B cell (primary cell): ENCODE measurements around the gene MAPK4. TPM values are rescaled to one million over a fixed set of nuclear protein-coding genes. Genes with fewer than 3 reads are reported as not detected.

ENCODE experiments used
- ATAC-seq: fragments of 200-7000 bp; cut with Tn5 transposase; one replicate; pipeline ENCODE4 v1.10.0; 2021; ENCODE audit warnings: low read depth, mild to moderate bottlenecking, moderate number of reproducible peaks, moderate library complexity
- CTCF ChIA-PET: fragments of 350-600 bp; sonication (Branson Sonifier 250); formaldehyde crosslinking; loops from one replicate; lab custom pipeline; 2021; ENCODE audit warnings: antibody characterized with exemption, inconsistent platforms; lab: Charles Lee
- POLR2A ChIA-PET: fragments of 350-600 bp; sonication (Branson Sonifier 250); formaldehyde crosslinking; loops from one replicate; lab custom pipeline; 2021; ENCODE audit warnings: antibody characterized with exemption; lab: Charles Lee
- DNase-seq: peaks from one replicate; pipeline ENCODE4 v3.0.0; 2013
- H2AFZ ChIP-seq: 2 replicates; pipeline ENCODE4 v1.6.1; 2012; ENCODE audit warnings: mild to moderate bottlenecking, low read depth, low read length; ENCODE audit not compliant: insufficient read depth, poor library complexity, severe bottlenecking
- H3K27ac ChIP-seq, 2 donors: 1 replicate in 1 of 2; 2 replicates in 1 of 2; pipeline ENCODE4 v1.5.1; 2012 to 2013; ENCODE audit warnings: low read length in 2 of 2, mild to moderate bottlenecking in 2 of 2, moderate library complexity in 1 of 2
- H3K27me3 ChIP-seq, 4 experiments: fragments of 200-600 bp in 1 of 4; sonication (generic) in 1 of 4; replicated peaks in 1 of 4; 1 replicate in 2 of 4; 2 replicates in 2 of 4; pipeline versions ENCODE4 v1.6.1 to v1.7.0; 2013 to 2016; ENCODE audit warnings: low read length in 3 of 4, mild to moderate bottlenecking in 2 of 4, mixed read lengths in 1 of 4, moderate library complexity in 1 of 4; ENCODE audit not compliant: insufficient read depth in 4 of 4, control insufficient read depth in 3 of 4; ENCODE audit errors: control extremely low read depth in 1 of 4
- H3K36me3 ChIP-seq, 2 experiments: replicated peaks in 1 of 2; 1 replicate in 1 of 2; 2 replicates in 1 of 2; pipeline versions ENCODE4 v1.6.1 to v1.7.1; 2013; ENCODE audit warnings: low read length in 1 of 2; ENCODE audit not compliant: insufficient read depth in 2 of 2, control insufficient read depth in 1 of 2; ENCODE audit errors: control extremely low read depth in 1 of 2, extremely low read depth in 1 of 2
- H3K4me1 ChIP-seq, 2 donors: fragments of 200-600 bp in 1 of 2; sonication (generic) in 1 of 2; 1 replicate in 1 of 2; 2 replicates in 1 of 2; pipeline versions ENCODE4 v1.5.1 to v1.6.1; 2013 to 2017; ENCODE audit warnings: low read length in 2 of 2; ENCODE audit not compliant: control insufficient read depth in 2 of 2, insufficient read depth in 2 of 2
- H3K4me2 ChIP-seq: replicated peaks from 2 replicates; pipeline ENCODE3; 2012; ENCODE audit warnings: mild to moderate bottlenecking, low read depth, low read length; ENCODE audit not compliant: poor library complexity, severe bottlenecking
- H3K4me3 ChIP-seq, 5 experiments: fragments of 200-600 bp in 1 of 5; sonication (generic) in 1 of 5; 1 replicate in 3 of 5; 2 replicates in 2 of 5; pipeline versions ENCODE4 v1.5.1 to v1.7.0; 2011 to 2016; ENCODE audit warnings: low read length in 4 of 5, mild to moderate bottlenecking in 4 of 5, low read depth in 2 of 5, control low read depth in 1 of 5, moderate library complexity in 1 of 5; ENCODE audit not compliant: insufficient read depth in 1 of 5; ENCODE audit errors: control extremely low read depth in 1 of 5, extremely low read depth in 1 of 5
- H3K79me2 ChIP-seq: fragments of 200-600 bp; sonication (generic); one replicate; pipeline ENCODE4 v1.6.0; 2016; ENCODE audit warnings: low read length; ENCODE audit not compliant: control insufficient read depth, insufficient read depth
- H3K9ac ChIP-seq: fragments of 200-600 bp; sonication (generic); 2 replicates; pipeline ENCODE4 v1.6.1; 2017; ENCODE audit warnings: mild to moderate bottlenecking, low read length, moderate library complexity
- H3K9me3 ChIP-seq, 3 donors: one replicate each; pipeline versions ENCODE4 v1.6.1 to v1.7.1; 2013; ENCODE audit warnings: low read length in 2 of 3; ENCODE audit not compliant: control insufficient read depth in 2 of 3, insufficient read depth in 1 of 3; ENCODE audit errors: control extremely low read depth in 1 of 3
- H4K20me1 ChIP-seq: 2 replicates; pipeline ENCODE4 v1.6.0; 2012; ENCODE audit warnings: mild to moderate bottlenecking, low read length; ENCODE audit not compliant: insufficient read depth, control insufficient read depth, poor library complexity, severe bottlenecking
- H3K27ac Mint-ChIP-seq: one replicate; pipeline ENCODE4 v1.8.0; 2021; ENCODE audit warnings: mixed read lengths
- H3K27me3 Mint-ChIP-seq: one replicate; pipeline ENCODE4 v1.8.0; 2021; ENCODE audit warnings: mixed read lengths
- H3K4me1 Mint-ChIP-seq: one replicate; pipeline ENCODE4 v1.8.0; 2021; ENCODE audit warnings: mixed read lengths
- H3K4me3 Mint-ChIP-seq: one replicate; pipeline ENCODE4 v1.8.0; 2021; ENCODE audit warnings: mixed read lengths
- H3K9me3 Mint-ChIP-seq: one replicate; pipeline ENCODE4 v1.8.0; 2022; ENCODE audit warnings: mixed read lengths; ENCODE audit not compliant: insufficient read depth
- CTCF ChIP-seq: fragments of 200-600 bp; IDR thresholded peaks from one replicate; pipeline ENCODE4 v1.8.0; 2022; ENCODE audit warnings: antibody characterized with exemption, mild to moderate bottlenecking
- EZH2 ChIP-seq: IDR thresholded peaks from 2 replicates; pipeline ENCODE4 v1.6.1; 2012; ENCODE audit warnings: borderline replicate concordance, low read depth, mild to moderate bottlenecking, moderate library complexity, low read length; ENCODE audit not compliant: insufficient read depth, poor library complexity, severe bottlenecking
- WGBS: methylation state at CpG from one replicate; pipeline ENCODE4 v1.1.5; 2013; ENCODE audit warnings: missing lambda C conversion rate; ENCODE audit not compliant: insufficient coverage; 5-methylcytosine and 5-hydroxymethylcytosine counted together
- intact Hi-C: fragments of 100-400 bp; cut with micrococcal nuclease; formaldehyde crosslinking; loops from one replicate; pipeline ENCODE4 v1.10.0; 2022
- polyA plus RNA-seq: library from polyadenylated mRNA; depleted of rRNA; stranded (reverse); fragments of >200 nt; gene quantifications from 2 replicates; pipeline ENCODE4 v1.2.3, GENCODE V29; 2012
- total RNA-seq, 2 donors: library from RNA; stranded (reverse); fragments of 120-200 nt in 1 of 2; gene quantifications; 1 replicate in 1 of 2; 2 replicates in 1 of 2; pipeline versions ENCODE4 v1.2.3 to v1.2.4, GENCODE V29; 2013 to 2022

MAPK4 gene
- total and polyA plus RNA-seq, 2 donors (not counting 1 experiment from before 2014, with no cell fraction given) = not detected

DNA sequence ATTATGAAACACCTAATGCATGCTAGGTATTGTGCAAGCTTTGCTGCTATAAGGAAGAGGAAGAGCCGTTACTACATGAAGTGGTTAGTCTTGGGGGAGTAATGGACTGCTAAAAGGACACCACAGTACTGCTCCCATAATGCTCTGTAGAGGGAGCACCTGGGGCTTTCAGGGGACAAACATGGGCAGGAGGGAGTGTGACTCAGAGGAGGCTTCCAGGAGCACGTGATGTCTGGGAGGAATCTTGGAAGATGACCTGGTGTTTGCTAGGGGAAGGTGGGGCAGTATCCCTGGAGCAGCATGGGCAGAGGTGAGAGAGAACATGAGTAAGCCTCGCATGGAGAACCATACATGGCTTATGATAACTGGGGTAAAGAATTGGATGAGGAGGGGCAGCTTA is 18.8 kb downstream of the MAPK4 start:
- 92% methylated on average over 3 of the region's 3 CpGs for WGBS
- no peak for ATAC-seq

More for the DNA sequence above, 18.8 kb downstream of the MAPK4 start:
- no peak overlapping the region for H3K9ac ChIP-seq
- H4K20me1 ChIP-seq = no peaks in the 10 kb centered on the region
- H3K36me3 ChIP-seq = no peaks in the 10 kb centered on the region
- no peak for DNase-seq
- H3K9me3 ChIP-seq = peaks cover 0 to 13% (median 0%) of the 10 kb centered on the region in 3 donors
- no peaks in the 10 kb centered on the region for H3K4me1 ChIP-seq
- intact Hi-C loops = no loop called here
- ChIA-PET CTCF (no interaction called here), POLR2A (no interaction called here)
- no peak overlapping the region for H3K27ac Mint-ChIP-seq
- no peaks in the 10 kb centered on the region for H3K4me1 Mint-ChIP-seq
- no peak overlapping the region for H3K4me3 Mint-ChIP-seq
- H3K27me3 ChIP-seq = peaks cover 0 to 11% (median 1%) of the 10 kb centered on the region in 4 experiments
- no peak overlapping the region for H3K27ac ChIP-seq
- no peaks in the 10 kb centered on the region for H3K79me2 ChIP-seq
- H3K27me3 Mint-ChIP-seq = peaks cover 32% of the 10 kb centered on the region
- no peak for TF ChIP-seq EZH2
- no peak for TF ChIP-seq CTCF
- H3K9me3 Mint-ChIP-seq = peaks cover 4% of the 10 kb centered on the region
- H3K4me3 ChIP-seq = no peak overlapping the region
- H3K4me2 ChIP-seq = no peak overlapping the region
- H2AFZ ChIP-seq = no peak overlapping the region
